ENCODE measurements around the gene PTPDC1.
"Not testable (repeated sequence)": the region's sequence is repeated elsewhere in the genome, so short reads cannot be mapped to it uniquely, and the experiment has no call there.

Gene PTPDC1

DNA sequence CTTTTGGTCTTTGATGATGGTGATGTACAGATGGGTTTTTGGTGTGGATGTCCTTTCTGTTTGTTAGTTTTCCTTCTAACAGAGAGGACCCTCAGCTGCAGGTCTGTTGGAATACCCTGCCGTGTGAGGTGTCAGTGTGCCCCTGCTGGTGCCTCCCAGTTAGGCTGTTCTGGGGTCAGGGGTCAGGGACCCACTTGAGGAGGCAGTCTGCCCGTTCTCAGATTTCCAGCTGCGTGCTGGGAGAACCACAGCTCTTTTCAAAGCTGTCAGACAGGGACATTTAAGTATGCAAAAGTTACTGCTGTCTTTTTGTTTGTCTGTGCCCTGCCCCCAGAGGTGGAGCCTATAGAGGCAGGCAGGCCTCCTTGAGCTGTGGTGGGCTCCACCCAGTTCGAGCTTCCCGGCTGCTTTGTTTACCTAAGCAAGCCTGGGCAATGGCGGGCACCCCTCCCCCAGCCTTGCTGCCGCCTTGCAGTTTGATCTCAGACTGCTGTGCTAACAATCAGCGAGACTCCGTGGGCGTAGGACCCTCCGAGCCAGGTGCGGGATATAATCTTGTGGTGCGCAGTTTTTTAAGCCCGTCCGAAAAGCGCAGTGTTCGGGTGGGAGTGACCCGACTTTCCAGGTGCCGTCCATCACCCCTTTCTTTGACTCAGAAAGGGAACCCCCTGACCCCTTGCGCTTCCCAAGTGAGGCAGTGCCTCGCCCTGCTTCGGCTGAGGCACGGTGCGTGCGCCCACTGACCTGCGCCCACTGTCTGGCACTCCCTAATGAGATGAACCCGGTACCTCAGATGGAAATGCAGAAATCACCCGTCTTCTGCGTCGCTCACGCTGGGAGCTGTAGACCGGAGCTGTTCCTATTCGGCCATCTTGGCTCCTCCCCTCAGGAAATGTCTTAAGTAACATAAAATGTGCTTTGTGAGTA, 10.2 kb downstream of the PTPDC1 start:
- not testable (repeated sequence) for DNase-seq

DNA sequence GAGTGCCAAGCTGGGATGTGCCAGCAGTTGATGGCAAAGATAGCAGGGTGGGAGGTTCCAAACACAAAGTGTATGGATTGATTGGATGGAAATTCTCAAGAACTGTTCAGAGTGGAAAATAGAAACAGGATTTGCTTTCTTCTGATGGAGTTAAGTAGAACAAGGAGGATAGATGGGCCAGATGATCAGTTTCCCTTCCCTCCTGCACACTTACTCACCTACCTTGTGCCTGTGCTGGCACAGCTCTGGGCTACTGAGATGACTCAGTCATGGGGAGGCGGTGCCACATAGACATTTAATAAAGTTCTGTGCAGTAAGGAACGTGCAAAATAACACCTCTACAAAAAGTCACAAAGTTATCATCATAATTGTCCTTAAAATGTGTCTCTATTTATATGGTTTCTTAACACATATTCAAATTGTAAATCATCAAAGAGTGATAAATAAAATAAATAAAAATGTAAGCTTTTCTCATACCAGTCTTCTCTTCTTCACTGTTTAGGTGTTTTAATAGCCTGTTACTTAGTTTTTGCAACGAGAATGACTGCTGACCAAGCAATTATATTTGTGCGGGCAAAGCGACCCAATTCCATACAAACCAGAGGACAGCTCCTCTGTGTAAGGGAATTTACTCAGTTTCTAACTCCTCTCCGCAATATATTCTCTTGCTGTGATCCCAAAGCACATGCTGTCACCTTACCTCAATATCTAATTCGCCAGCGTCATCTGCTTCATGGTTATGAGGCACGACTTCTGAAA, 12.7 kb downstream of the PTPDC1 start:
- no peak for DNase-seq

GRCh38 chr9:94097788-94098414, 13.6 kb downstream of the PTPDC1 start:
- peak; percentile 28 for DNase-seq

GRCh38 chr9:94100152-94100879, 16.1 kb downstream of the PTPDC1 start:
- DNase-seq = no peak

- DNase-seq = no peak
These were observed 17.0 kb downstream of the PTPDC1 start for GRCh38 chr9:94101162-94101853.

DNA sequence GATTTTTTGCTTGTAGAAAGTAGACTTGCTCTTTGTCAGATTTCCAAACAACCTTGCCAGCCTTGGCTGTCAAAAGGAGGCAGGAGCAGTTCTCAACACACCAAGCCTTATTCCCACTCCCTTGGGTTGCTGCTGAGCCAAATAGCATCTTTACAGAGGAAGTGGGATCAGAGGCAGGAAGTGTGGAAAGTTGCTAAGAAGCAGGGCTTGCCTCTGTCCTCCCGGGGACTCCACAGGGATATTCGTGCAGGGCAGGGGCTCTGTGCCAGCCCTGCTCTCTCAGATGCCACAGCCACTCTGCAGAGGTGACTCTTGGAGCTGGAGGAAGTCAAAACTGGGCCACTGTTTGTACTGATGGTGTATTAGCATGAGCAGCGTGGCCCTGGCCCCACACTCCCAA, 24.3 kb downstream of the PTPDC1 start:
- no peak for DNase-seq

GRCh38 chr9:94110821-94111252, 26.6 kb downstream of the PTPDC1 start:
- no peak for DNase-seq

DNA sequence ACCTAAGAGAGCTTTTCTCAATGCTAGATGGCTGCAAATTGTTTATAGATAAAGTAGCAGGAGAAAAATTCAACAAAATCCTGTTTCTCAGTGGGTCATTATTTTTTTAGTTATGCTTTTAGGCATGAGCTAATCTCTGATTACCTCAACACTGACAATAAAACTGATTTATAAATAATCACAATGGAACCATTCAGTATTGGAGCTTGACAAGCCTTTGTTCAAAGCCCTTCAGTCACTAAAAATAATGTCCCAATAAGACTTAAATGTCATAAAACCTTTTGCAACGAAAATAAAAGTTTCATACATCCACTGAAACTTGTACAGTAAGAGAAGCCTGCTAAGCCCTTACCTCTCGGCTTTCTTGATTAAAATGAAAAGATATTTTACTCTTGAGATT, 27.2 kb downstream of the PTPDC1 start:
- DNase-seq = no peak

DNA sequence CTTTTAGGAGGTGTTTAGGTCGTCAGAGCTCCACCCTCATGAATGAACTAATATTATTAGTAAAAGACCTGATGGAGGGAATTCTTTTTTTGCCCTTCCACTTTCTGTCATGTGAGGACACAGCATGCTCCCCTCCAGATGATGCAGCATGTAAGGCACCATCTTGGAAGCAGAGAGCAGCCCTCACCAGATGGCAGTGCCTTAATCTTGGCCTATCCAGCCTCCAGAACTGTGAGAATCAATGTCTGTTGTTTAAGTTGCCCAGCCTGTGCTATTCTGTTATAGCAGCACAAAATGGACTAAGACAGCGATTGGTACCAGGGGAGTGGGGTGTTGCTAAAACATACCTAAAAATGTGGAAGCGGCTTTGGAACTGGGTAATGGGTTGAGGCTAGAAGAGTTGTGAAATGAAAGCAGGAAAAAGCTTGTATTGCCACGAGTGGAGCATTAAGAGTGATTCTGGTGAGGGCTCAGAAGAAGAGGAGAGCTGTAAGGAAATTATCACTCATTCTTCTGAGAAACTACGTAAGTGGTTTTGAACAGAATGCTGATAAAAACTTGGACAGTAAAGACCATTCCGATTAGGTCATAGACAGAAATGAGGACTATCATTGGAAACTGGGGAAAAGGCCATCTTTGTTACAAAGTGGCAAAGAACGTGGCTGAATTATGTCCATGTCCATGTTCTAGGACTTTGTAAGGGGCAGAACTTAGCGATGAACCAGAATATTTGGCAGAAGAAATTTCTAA, 28.6 kb downstream of the PTPDC1 start:
- DNase-seq = no peak

DNA sequence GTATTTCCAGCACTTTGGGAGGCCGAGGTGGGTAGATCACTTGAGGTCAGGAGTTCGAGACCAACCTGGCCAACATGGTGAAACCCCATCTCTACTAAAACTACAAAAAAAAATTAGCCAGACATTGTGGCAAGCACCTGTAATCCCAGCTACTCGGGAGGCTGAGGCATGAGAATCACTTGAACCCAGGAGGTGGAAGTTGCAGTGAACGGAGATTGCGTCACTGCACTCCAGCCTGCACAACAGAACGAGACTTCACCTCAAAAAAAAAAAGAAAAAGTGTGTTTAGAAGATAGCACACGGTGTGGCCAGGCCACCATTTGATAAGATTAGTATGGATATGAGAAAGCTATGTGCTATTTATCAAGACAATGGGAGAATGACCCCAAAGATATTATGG, 35.8 kb downstream of the PTPDC1 start:
- not testable (repeated sequence) for DNase-seq

- no peak for DNase-seq
These were observed 36.7 kb downstream of the PTPDC1 start for GRCh38 chr9:94120854-94121376.

DNA sequence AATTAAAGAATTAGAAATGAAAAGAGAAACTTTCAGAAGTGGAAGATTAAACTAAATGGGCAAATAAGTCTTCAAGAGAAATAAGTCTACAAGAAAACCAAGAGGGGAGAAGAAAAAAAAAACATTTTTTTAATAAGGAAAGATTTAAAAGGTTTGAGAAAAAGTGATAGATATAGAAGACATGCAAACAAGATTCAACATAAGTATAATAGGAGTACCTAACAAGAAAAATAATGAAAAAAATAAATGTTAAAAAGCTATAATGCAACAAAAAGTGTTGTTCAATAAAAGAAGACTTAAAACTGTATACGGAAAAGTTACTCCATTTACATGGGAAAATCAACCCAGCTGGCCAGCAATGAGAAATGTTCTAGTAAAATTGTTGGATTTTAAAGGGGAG, 42.6 kb downstream of the PTPDC1 start:
- DNase-seq = no peak

- DNase-seq = no peak
These were observed 43.5 kb downstream of the PTPDC1 start for GRCh38 chr9:94127806-94128205.

- no peak for DNase-seq
These were observed 44.3 kb downstream of the PTPDC1 start for GRCh38 chr9:94128580-94128979.

GRCh38 chr9:94134629-94135028, 50.4 kb downstream of the PTPDC1 start:
- DNase-seq = no peak

DNA sequence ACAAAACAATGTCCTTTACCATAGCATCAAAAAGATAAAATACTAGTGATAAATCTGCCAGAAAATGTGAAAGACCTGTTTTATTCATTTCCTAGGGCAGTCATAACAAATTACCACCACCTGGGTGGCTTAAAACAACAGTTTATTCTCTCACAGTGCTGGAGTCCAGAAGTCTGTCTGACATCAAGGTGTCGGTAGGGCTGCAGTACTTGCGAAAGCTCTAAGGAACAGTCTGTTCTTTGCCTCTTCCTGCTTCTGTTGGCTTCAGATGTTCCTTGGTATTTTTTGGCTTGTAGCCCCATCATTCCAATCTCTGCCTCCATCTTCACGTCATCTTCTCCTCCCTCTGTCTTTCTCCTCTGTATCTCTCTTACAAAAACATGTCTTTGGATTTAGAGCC, 51.0 kb downstream of the PTPDC1 start:
- DNase-seq = no peak

DNA sequence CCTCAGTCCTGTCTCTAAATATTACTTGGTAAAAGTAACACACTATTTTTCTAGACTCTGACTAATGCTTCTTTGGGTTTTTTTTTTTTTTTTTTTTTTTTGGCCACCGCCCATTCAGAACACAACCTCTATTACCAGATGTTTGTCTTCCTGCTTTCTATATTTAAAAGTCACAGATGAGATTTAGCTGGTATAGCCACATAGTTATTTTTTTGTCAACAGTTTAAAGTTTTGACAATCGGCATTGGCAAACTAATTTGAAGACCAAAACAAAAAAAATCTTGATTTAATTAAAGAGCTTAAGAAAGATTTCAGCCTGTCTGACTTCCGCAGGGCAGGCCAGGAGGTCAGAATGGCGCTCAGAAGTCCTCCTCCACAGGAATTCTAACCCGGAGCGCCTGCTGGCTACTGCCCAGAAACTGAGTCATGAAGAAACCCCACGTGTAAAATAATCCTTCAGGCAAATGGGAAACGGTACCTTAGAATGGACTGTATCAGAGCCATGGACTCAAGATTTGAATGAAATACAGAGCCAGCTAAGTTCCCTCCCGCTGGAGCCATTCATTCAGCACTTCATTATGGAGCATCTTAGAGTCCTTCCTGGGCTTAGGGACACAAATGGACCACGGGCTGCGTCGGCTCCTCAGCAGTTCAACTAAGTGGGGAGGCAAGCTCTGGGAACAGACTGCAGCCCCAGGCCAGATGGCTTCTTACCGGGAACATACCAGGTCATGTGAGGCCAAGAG, 55.6 kb downstream of the PTPDC1 start:
- peak; percentile 89 for DNase-seq

DNA sequence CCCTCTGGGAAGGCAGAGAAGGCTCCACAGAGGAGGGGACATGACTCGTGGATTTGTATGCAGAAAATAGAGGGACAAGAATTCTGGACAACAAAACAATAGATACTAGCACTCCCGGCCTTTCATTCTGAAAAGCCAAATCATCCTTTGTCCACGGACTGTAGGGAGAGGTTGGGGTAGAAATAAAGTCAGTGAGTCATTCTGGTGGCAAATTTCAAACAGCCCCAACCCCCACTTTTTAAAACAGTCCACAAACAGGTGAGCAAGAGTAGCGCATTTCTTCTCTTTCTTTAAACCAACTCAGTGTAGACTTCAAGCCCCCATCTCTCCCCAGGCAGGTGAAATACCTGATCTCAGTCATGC, 56.1 kb downstream of the PTPDC1 start:
- DNase-seq = no peak

- no peak for DNase-seq
These were observed 56.8 kb downstream of the PTPDC1 start for GRCh38 chr9:94140791-94141790.

Measured in amniotic stem cell (primary cell).